GM21367 (cell line): ENCODE measurements around the gene C1orf232.
A peak's percentile ranks its signal among the peaks of the same experiment; 100 is the strongest.

Experiments used
- ATAC-seq: cut with Tn5 transposase; IDR thresholded peaks from one replicate; pipeline ENCODE4 v1.9.1; 2021; ENCODE audit not compliant: unreplicated experiment

Gene C1orf232

GRCh38 chr1:26158271-26158907 lies 10.4 kb downstream of the C1orf232 start:
- no peak for ATAC-seq

GRCh38 chr1:26156285-26157038 lies 12.3 kb downstream of the C1orf232 start:
- no peak for ATAC-seq

GRCh38 chr1:26155370-26156284 lies 13.1 kb downstream of the C1orf232 start:
- ATAC-seq: no peak

GRCh38 chr1:26154750-26155149 lies 14.0 kb downstream of the C1orf232 start:
- no peak for ATAC-seq

GRCh38 chr1:26153966-26154532 lies 14.7 kb downstream of the C1orf232 start:
- ATAC-seq: no peak

GRCh38 chr1:26148887-26149286 lies 19.9 kb downstream of the C1orf232 start:
- no peak for ATAC-seq

- no peak for ATAC-seq
Measured at GRCh38 chr1:26145960-26146294, 22.8 kb downstream of the C1orf232 start.

- no peak for ATAC-seq
Measured at GRCh38 chr1:26145041-26145959, 23.5 kb downstream of the C1orf232 start.

- no peak for ATAC-seq
Measured at GRCh38 chr1:26142159-26142558, 26.6 kb downstream of the C1orf232 start.

GRCh38 chr1:26138974-26139558 lies 29.7 kb downstream of the C1orf232 start:
- ATAC-seq: no peak

- ATAC-seq: no peak
Measured at GRCh38 chr1:26134466-26134865, 34.3 kb downstream of the C1orf232 start.

GRCh38 chr1:26132834-26133167 lies 36.0 kb downstream of the C1orf232 start:
- ATAC-seq: no peak

GRCh38 chr1:26132128-26132833 lies 36.5 kb downstream of the C1orf232 start:
- no peak for ATAC-seq

GRCh38 chr1:26130695-26131094 lies 38.1 kb downstream of the C1orf232 start:
- no peak for ATAC-seq

- ATAC-seq: no peak
Measured at GRCh38 chr1:26129778-26130177, 39.0 kb downstream of the C1orf232 start.

GRCh38 chr1:26127235-26128163 lies 41.3 kb downstream of the C1orf232 start:
- ATAC-seq: no peak

- ATAC-seq: peak; percentile 77
Measured at GRCh38 chr1:26126321-26127084, 42.3 kb downstream of the C1orf232 start.

GRCh38 chr1:26125946-26126320 lies 42.8 kb downstream of the C1orf232 start:
- no peak for ATAC-seq
